Mucosa of gallbladder (tissue), 1 donor: Measurements from ENCODE around the gene TOX2. TPM values are rescaled to one million over a fixed set of nuclear protein-coding genes. Genes with fewer than 3 reads are reported as not detected.
A peak's percentile ranks its signal among the peaks of the same experiment; 100 is the strongest.

ENCODE experiments used
- DNase-seq: peaks from one replicate; pipeline ENCODE4 v3.0.0-alpha.2; 2020; ENCODE audit warnings: low spot score
- total RNA-seq: library from RNA; stranded (reverse); gene quantifications from one replicate; pipeline ENCODE4 v1.2.1, GENCODE V29; 2021
- donor health status: DM: no; HTN: no; CAD: no.

The TOX2 gene
- total RNA-seq, 1 donor from 2014 or later = 4.5 TPM

GRCh38 chr20:43957392-43957791 lies 42.7 kb downstream of the TOX2 start:
- no peak for DNase-seq

- DNase-seq = no peak
Measured at GRCh38 chr20:43958626-43959025, 44.0 kb downstream of the TOX2 start.

DNA sequence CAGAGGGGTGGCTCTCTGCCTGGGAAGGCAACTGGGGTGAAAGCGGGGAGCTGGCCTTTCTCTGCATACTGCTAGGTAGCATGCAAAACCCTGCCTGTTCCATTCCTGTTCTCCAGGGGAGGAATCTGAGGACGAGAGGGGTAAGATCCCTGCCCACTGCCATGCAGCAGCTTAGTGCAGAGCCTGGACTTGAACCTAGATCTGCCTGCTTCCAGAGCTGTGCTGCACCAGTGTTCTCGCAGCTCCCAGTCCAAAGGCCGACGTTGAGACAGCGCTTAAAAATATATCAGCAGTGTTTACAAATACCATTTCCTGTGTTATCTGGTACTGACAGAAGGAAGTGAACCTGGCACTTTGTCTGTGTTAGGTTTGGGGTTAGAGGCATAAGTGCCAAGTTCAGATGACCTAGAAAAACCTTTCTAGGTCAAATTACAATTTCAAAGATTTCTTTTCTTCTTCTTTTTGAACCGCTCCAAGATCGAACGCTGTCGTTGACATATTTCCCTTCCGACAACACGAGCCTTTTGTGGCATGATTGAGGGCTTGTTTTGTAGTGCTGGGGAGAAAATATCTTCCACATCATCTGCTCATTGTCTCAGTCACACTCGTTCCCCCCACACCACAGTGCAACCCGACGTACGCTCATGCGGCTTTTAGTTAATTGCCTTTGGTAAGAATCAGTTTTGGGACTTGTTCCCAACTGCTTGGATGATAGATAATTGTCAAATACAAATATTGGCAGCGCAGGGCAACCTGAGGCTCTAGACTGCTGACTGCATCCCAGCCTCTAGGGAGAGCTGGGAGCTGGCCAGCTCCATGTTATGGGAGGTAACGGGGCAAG lies 44.6 kb downstream of the TOX2 start:
- peak; percentile 58 for DNase-seq

- DNase-seq = no peak
Measured at GRCh38 chr20:43959920-43960227, 45.2 kb downstream of the TOX2 start.

GRCh38 chr20:43960231-43960630 lies 45.6 kb downstream of the TOX2 start:
- no peak for DNase-seq

- no peak for DNase-seq
Measured at GRCh38 chr20:43961116-43961515, 46.5 kb downstream of the TOX2 start.

DNA sequence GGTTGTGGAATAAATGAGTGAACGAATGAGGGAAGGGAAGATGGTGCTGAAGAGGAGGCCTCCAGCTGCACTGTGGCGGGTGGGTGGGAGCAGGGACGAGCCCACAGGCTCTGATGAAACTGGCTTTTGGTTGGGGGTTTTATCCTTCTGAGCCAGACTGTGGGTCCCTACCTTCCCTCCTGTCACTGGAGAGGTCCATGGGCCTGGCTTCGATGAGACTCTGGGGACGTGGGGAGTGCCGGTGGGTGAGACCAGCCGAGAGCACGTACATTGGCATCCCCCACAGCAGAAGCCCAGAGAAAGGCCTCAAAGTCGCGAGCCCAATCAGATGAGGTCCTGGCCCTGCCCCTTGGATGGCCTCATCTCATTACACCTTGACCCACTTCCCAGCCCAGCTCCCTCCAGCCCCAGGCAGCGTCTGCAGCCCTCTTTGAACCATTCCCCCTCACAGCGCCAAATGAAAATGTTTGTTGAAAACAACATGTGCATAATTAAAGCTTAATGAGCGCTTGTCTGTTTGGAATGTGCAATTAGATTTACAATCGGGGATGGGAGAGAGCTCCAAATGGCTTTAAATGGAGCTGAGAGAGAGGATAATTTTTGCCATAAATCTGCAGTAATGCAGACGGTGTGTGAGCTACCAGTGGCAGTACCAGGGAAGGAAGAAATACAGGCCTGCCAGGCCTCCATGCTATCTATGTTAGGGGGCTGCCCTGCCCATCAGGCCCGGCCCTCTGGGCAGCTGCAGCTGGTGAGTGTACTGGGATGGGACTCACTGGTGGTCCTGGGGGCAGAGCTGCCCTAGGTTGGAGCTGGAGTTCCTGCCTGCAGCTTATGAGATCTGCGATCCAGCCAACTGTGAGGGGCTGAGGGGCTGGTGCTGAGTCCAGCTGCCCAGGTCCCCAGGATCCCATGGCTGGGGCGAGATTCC lies 47.2 kb downstream of the TOX2 start:
- no peak for DNase-seq

GRCh38 chr20:43962530-43962929 lies 47.9 kb downstream of the TOX2 start:
- DNase-seq = no peak

GRCh38 chr20:43963233-43963632 lies 48.6 kb downstream of the TOX2 start:
- no peak for DNase-seq

DNA sequence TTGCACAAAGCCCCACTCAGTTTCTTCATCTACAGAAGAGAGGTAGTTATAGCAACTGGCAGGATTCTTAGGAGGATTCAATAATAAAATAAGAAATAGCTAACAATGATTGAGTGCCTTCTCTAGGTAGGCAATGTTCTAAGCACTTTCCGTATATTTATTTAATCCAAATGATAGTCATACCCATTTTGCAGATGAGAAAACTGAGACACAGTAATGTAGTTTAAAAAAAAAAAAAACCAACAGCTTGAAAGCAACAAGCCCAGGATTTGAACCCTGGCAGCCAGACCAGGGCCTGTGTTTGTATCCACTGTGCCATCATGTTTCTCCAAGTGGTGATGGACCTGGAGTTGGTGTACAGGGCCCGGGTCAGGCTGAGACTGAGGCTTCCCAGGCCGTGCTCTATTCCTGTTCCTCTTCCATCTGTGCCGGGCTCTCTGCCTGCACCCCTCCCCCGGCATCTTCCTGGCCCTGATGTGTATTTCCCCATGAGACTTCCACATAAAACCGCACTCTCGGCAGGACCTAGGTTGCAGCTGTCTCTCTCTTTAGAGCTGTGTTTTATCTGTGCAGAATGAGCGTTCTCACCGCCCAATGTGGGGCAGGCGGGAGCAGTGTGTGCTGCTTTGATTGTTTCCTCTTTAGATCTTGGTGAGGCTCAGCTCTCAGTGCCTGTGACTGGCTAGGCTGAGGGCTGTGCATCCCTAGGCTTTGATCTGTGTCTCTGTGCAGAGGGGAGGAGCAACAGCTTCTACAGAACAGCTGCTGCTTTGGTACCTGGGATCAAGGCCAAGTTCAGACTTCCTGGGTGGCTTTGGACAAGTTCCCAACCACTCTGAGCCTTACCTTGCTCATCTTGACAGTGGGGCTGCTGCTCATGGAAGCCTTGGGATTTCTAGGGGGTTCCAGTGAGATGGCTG lies 49.5 kb downstream of the TOX2 start:
- peak; percentile 34 for DNase-seq

DNA sequence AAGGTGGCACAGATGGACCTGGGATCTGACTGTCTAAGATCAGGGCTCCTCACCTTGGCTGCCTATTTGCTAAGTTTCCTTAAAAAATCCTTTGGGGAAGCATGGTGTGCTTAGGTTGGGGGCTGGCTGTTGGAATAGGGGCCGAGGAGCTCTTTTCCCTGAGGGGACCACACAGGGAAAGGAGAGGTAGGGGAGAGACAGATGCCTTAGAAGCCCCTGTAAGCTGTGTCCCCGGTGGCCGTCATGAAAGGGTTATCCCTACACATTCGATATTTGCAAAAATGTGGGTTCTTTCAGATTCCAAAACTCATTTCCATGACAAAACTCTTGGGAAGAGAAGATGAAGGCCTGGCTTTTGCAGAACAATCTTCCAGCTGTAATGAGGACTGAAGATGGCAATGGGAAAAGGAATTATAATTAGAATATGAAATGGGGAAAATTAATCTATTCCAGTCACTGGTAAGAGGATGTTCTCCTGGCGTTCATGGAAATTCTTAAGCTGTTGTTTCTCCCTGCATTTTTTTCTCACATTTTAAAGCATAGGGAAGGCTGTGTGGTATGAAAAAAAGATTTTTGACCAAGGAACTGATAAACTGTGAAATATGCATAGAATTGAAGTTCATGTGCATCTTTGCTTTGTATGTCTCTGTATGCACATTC lies 53.8 kb downstream of the TOX2 start:
- DNase-seq = no peak

DNA sequence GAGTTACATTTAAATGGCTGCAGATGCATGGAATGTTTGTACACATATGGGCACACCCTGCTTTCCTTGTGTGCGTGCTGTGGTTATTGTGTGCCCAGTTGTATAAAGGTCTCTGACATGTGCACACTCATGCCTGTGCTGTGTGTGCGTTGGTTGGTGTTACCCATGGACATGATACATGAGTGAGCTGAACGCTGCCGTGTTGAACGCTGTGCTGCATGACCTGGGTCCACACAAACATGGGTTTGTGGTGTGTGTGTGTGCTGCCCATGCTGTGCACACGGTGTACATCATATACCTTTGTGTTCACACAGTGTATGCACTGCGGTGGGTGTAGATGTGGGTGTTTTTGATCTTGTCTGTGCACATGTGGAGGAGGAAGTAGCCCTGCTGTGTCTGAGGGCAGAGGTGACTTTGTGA lies 54.4 kb downstream of the TOX2 start:
- DNase-seq = no peak

DNA sequence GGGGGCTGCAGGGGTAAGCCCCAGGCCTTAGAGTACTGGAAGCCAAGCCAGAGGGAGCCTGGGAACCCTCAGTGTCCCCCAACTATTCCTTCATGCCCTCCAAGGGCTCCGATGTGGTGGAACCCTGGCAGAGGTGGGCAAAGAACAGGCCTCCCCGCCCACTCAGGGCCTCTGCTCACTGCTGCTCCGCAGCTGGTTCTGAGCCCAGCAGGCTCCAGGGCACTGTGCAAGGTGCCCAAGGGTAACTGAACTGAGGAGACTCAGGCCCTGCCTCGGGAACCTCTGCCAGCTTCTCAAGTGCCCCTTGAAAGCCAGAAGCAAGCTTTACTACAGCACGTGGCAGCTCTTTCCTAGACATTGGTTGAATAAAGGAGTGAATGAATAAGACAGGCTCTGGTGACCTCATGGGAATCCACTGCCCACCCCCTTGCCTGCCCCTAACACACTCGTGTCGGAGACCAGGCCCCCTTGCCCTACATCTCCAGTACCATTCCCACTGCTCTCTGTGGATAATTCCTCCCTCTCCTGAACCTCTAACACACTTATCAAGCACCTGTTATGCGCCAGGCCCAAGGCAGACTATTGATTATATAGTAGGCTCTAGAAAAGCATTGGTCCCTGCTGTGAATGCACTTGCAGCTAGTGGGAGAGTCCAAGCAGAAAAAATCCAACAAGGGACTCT lies 55.0 kb downstream of the TOX2 start:
- no peak for DNase-seq

DNA sequence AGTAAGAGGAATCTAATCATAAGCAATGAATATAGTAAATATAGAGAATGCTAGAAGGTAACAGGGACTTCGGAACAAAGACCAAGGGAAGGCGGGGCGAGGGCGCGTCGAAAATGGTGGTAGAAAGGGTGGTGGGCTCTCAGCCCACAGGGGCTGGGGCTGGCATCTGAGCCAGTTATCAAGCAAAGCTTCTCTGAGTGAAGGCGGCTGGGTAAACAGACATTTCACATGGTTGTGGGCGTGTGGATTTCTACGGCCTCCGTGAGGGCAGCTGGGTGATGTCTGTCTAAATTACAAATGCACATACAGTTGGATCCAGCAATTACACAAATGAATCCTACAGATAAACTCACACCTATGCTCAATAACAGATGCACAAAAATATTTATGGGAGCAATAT lies 56.6 kb downstream of the TOX2 start:
- no peak for DNase-seq

- DNase-seq = no peak
Measured at GRCh38 chr20:43972051-43972450, 57.4 kb downstream of the TOX2 start.

GRCh38 chr20:43972692-43973091 lies 58.0 kb downstream of the TOX2 start:
- no peak for DNase-seq

DNA sequence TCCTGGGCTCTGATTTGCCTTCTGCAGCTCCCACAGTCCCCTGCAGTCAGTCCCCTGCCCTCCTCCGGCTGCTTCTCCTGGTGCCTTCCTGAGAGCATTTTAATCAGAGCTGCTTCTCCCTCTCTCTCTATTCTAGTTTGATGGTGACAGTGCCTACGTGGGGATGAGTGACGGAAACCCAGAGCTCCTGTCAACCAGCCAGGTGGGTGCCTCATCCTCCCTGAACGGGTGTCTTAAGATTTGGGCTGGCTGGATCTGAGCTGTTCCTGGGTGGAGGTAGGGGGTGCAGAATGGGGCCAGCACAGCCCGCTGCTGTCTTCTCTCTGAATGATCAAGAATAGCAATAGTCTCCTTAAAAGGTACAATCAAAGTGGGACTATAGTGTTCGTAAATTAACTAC lies 58.6 kb downstream of the TOX2 start:
- DNase-seq = no peak

GRCh38 chr20:43973671-43974450 lies 59.2 kb downstream of the TOX2 start:
- DNase-seq = no peak

GRCh38 chr20:43974695-43975094 lies 60.0 kb downstream of the TOX2 start:
- DNase-seq = no peak
